A673 (cell line): ENCODE results near the gene DNAH8. TPM values are rescaled to one million over a fixed set of nuclear protein-coding genes. Genes with fewer than 3 reads are reported as not detected.

Source experiments
- BruUV-seq: library from RNA; stranded (reverse); fragments of 400-500 nt; replicated peaks from 2 replicates; lab custom pipeline; 2021; lab: Mats Ljungman, UMichigan
- CTCF ChIA-PET: fragments of 300-600 bp; sonication (Branson Sonifier 250); formaldehyde crosslinking; loops from one replicate; lab custom pipeline; 2022; ENCODE audit warnings: antibody characterized with exemption; lab: Charles Lee
- POLR2A ChIA-PET: fragments of 300-600 bp; sonication (Branson Sonifier 250); formaldehyde crosslinking; loops from one replicate; lab custom pipeline; 2022; ENCODE audit warnings: antibody characterized with exemption; ENCODE audit not compliant: low non-redundant PET; lab: Charles Lee
- DNase-seq: peaks from one replicate; pipeline ENCODE4 v3.0.0-alpha.2; 2015; ENCODE audit warnings: low spot score
- H3K27ac ChIP-seq: fragments of 200-600 bp; sonication (generic); 2 replicates; pipeline ENCODE4 v1.5.1; 2016; ENCODE audit warnings: mixed run types, low read depth, mild to moderate bottlenecking, mixed read lengths, antibody characterized with exemption, low read length; ENCODE audit not compliant: poor library complexity, severe bottlenecking
- H3K27me3 ChIP-seq: fragments of 200-600 bp; sonication (generic); replicated peaks from 2 replicates; pipeline ENCODE4 v1.6.1; 2017; ENCODE audit warnings: mixed run types, low read depth, mild to moderate bottlenecking, mixed read lengths, antibody characterized with exemption, low read length; ENCODE audit not compliant: insufficient read depth, poor library complexity
- H3K36me3 ChIP-seq: fragments of 200-600 bp; sonication (generic); 2 replicates; pipeline ENCODE4 v1.6.1; 2016; ENCODE audit warnings: mixed run types, mild to moderate bottlenecking, mixed read lengths, antibody characterized with exemption, low read length; ENCODE audit not compliant: insufficient read depth, poor library complexity, severe bottlenecking
- H3K4me1 ChIP-seq: fragments of 200-600 bp; sonication (generic); 2 replicates; pipeline ENCODE4 v1.6.1; 2017; ENCODE audit warnings: mixed run types, mild to moderate bottlenecking, mixed read lengths, antibody characterized with exemption, low read length; ENCODE audit not compliant: insufficient read depth, poor library complexity, severe bottlenecking
- H3K4me3 ChIP-seq: fragments of 200-600 bp; sonication (generic); 2 replicates; pipeline ENCODE4 v1.5.1; 2016; ENCODE audit warnings: low read depth, mixed run types, mild to moderate bottlenecking, mixed read lengths, low read length; ENCODE audit not compliant: poor library complexity, severe bottlenecking
- H3K9me3 ChIP-seq: fragments of 200-600 bp; sonication (generic); 2 replicates; pipeline ENCODE4 v1.6.1; 2016; ENCODE audit warnings: mixed run types, low read depth, mild to moderate bottlenecking, mixed read lengths, antibody characterized with exemption, low read length; ENCODE audit not compliant: poor library complexity, severe bottlenecking
- CTCF ChIP-seq: fragments of 300-800, 200-600 bp; sonication (generic); conservative IDR thresholded peaks from 2 replicates; pipeline ENCODE4 v1.5.1; 2017; ENCODE audit warnings: low read depth, mild to moderate bottlenecking, antibody characterized with exemption, low read length, moderate library complexity, mixed read lengths
- EZH2 ChIP-seq: fragments of 200-600 bp; sonication (generic); IDR thresholded peaks from 2 replicates; pipeline ENCODE4 v1.6.1; 2017; ENCODE audit warnings: borderline replicate concordance, low read depth, mild to moderate bottlenecking, mixed read lengths, antibody characterized with exemption, low read length; ENCODE audit not compliant: poor library complexity, severe bottlenecking
- intact Hi-C: fragments of 100-400 bp; cut with micrococcal nuclease; formaldehyde crosslinking; loops from one replicate; pipeline ENCODE4 v1.10.0; 2022; ENCODE audit not compliant: unreplicated experiment
- total RNA-seq: library from RNA; stranded (reverse); gene quantifications from 2 replicates; pipeline ENCODE4 v1.2.3, GENCODE V29; 2021

DNAH8 gene
- total RNA-seq, 1 experiment from 2014 or later = not detected

- intact Hi-C loops = no loop called here
- ChIA-PET POLR2A (no interaction called here), CTCF (interaction anchor here (0.7 kb wide), 1 partner anchor 938 kb away, joined by 3 read pairs; no protein-coding TSS in a partner anchor)
- peak; percentile 46 for DNase-seq
- H3K4me1 ChIP-seq = no peaks in the 10 kb centered on the region
- TF ChIP-seq EZH2 (no peak), CTCF (no peak)
- no peaks in the 10 kb centered on the region for H3K36me3 ChIP-seq
- no TSS peak for BruUV-seq
- no peaks in the 10 kb centered on the region for H3K9me3 ChIP-seq
- no peak overlapping the region for H3K27ac ChIP-seq
- H3K27me3 ChIP-seq = peaks cover 30% of the 10 kb centered on the region
- H3K4me3 ChIP-seq = no peak overlapping the region
Measured at GRCh38 chr6:39037082-39037508, 322.0 kb downstream of the DNAH8 start.

DNA sequence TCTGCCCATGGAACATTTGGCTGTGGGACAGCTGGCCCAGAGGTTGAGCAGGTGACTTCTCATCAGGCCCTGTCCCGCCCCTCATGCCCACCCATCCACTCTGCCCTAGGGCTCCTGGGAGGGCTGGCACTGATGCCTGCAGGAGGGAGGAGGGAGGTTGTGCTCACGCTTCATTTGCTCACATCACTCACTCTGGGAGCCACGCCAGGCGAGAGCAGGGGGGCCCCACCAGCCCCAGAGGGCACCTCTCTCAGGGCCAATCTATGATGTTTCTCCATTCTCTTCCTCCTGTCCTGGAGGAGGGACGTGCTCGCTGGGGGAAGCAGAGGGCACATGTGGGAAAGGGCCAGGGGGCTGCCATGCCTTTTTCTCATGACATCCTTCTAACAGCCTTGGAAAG, 322.6 kb downstream of the DNAH8 start:
- DNase-seq = no peak
- ChIA-PET CTCF (interaction anchor here (0.7 kb wide), 1 partner anchor 939 kb away, joined by 3 read pairs; no protein-coding TSS in a partner anchor), POLR2A (no interaction called here)
- no peak overlapping the region for H3K27ac ChIP-seq
- intact Hi-C loops = no loop called here
- no peak for TF ChIP-seq EZH2
- H3K27me3 ChIP-seq = peaks cover 30% of the 10 kb centered on the region
- no TSS peak for BruUV-seq
- H3K9me3 ChIP-seq = no peaks in the 10 kb centered on the region
- H3K4me3 ChIP-seq = no peak overlapping the region
- H3K36me3 ChIP-seq = no peaks in the 10 kb centered on the region
- H3K4me1 ChIP-seq = no peaks in the 10 kb centered on the region

DNA sequence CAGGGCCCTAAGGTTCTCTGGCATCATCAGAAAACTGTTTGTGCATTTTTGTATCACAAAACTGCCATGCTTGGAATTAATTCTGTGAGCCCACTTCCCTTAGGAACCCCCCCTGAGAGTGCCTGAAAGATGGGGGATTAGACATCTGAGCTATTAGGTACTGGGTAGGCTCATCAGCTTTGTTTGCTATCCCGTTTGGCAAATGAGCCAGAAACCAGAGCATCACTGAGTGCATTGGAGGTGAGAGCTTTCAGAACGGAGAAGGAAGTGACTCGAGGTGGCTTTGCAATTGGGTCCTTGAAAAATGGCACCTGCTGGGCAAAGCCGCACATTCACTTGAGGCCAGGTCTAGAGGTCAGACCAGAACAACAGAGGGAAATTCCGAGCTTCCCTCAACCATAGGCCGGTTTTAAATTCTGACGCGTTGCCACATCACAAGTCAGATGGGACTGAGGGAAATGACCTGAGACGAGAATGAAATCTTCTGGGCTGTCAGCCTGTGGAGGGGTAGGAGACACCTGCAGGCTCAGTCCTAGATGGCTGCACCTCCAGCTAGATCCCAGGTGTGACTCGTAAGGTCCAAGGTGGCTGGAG, 325.1 kb downstream of the DNAH8 start:
- ChIA-PET POLR2A (no interaction called here), CTCF (no interaction called here)
- intact Hi-C loops = no loop called here
- H3K36me3 ChIP-seq = no peaks in the 10 kb centered on the region
- no peaks in the 10 kb centered on the region for H3K9me3 ChIP-seq
- no peak for TF ChIP-seq EZH2
- TF ChIP-seq CTCF = no peak
- H3K27me3 ChIP-seq = peaks cover 24% of the 10 kb centered on the region
- no peak overlapping the region for H3K4me3 ChIP-seq
- BruUV-seq = no TSS peak
- H3K27ac ChIP-seq = no peak overlapping the region
- no peak for DNase-seq
- H3K4me1 ChIP-seq = no peaks in the 10 kb centered on the region

DNA sequence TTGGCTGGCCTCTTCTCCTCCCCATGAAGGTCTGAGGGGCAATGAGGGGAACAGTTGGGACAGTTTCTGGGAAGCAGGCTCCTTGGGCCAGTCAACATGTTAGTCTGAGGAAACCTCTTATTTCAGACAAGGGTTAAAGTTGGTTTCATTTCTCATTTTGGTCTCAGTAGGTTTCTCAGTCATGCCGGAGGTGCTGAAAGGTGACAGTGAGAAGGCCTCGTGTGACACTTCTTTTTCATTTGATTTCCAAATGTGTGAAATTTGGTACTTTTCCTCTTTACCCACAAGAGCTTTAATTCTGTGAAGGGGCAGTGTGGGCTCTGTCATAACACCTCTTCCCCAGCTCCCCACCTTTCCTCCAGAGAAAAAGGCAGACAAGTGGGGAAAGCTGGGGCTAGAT, 326.0 kb downstream of the DNAH8 start:
- intact Hi-C loops = no loop called here
- no peaks in the 10 kb centered on the region for H3K9me3 ChIP-seq
- no peak overlapping the region for H3K27ac ChIP-seq
- H3K4me1 ChIP-seq = no peaks in the 10 kb centered on the region
- ChIA-PET CTCF (no interaction called here), POLR2A (no interaction called here)
- no peak overlapping the region for H3K4me3 ChIP-seq
- no peak for DNase-seq
- no TSS peak for BruUV-seq
- TF ChIP-seq EZH2 (no peak), CTCF (no peak)
- peaks cover 17% of the 10 kb centered on the region for H3K27me3 ChIP-seq
- no peaks in the 10 kb centered on the region for H3K36me3 ChIP-seq
